HG02852 (cell line): ENCODE data around the gene CDSN.

Source experiments
- ATAC-seq: cut with Tn5 transposase; IDR thresholded peaks from one replicate; pipeline ENCODE4 v1.9.1; 2021; ENCODE audit warnings: mild to moderate bottlenecking, moderate library complexity; ENCODE audit not compliant: unreplicated experiment

CDSN gene

GRCh38 chr6:31116661-31117385 lies 3.4 kb downstream of the CDSN start:
- ATAC-seq: no peak

- no peak for ATAC-seq
These were observed 4.2 kb downstream of the CDSN start for GRCh38 chr6:31115941-31116560.

GRCh38 chr6:31114970-31115849 lies 5.0 kb downstream of the CDSN start:
- ATAC-seq: no peak

- no peak for ATAC-seq
These were observed 5.7 kb downstream of the CDSN start, which contains the start of gene PSORS1C1 for GRCh38 chr6:31114541-31114878. Gene PSORS1C1, plus strand, starts transcription at chr6:31114800. Its CDS starts 14,833 bp downstream, at chr6:31129633.

- no peak for ATAC-seq
These were observed 6.2 kb downstream of the CDSN start for GRCh38 chr6:31113861-31114540.

- ATAC-seq: no peak
These were observed 7.8 kb downstream of the CDSN start, which contains the start of gene C6orf15 for GRCh38 chr6:31112478-31112877. Gene C6orf15, minus strand, starts transcription at chr6:31112575. Its CDS starts 20 bp downstream, at chr6:31112555.

- no peak for ATAC-seq
These were observed 8.5 kb downstream of the CDSN start for GRCh38 chr6:31111712-31112111.

GRCh38 chr6:31110825-31111582 lies 9.2 kb downstream of the CDSN start:
- no peak for ATAC-seq

GRCh38 chr6:31107052-31107451 lies 13.2 kb downstream of the CDSN start:
- no peak for ATAC-seq

GRCh38 chr6:31103136-31103535 lies 17.1 kb downstream of the CDSN start:
- ATAC-seq: no peak

GRCh38 chr6:31098449-31098938 lies 21.8 kb downstream of the CDSN start:
- ATAC-seq: no peak

GRCh38 chr6:31096656-31097055 lies 23.6 kb downstream of the CDSN start:
- no peak for ATAC-seq

- ATAC-seq: no peak
These were observed 24.0 kb downstream of the CDSN start for GRCh38 chr6:31096215-31096614.

- no peak for ATAC-seq
These were observed 25.8 kb downstream of the CDSN start for GRCh38 chr6:31094389-31094881.

- ATAC-seq: no peak
These were observed 27.3 kb downstream of the CDSN start for GRCh38 chr6:31092769-31093505.

GRCh38 chr6:31092238-31092637 lies 28.0 kb downstream of the CDSN start:
- no peak for ATAC-seq

GRCh38 chr6:31091680-31092079 lies 28.6 kb downstream of the CDSN start:
- no peak for ATAC-seq

- no peak for ATAC-seq
These were observed 29.3 kb downstream of the CDSN start for GRCh38 chr6:31090973-31091364.

GRCh38 chr6:31090275-31090972 lies 29.8 kb downstream of the CDSN start:
- no peak for ATAC-seq
